HEK293 (cell line): ENCODE data around the gene LPP.

Experiments used
- CTCF ChIA-PET: fragments of 350-600 bp; formaldehyde crosslinking; extraction: SDS; loops from one replicate; lab custom pipeline; 2021; ENCODE audit warnings: antibody characterized with exemption; lab: Yijun Ruan, JAX
- POLR2A ChIA-PET: fragments of 300-600 bp; formaldehyde crosslinking; extraction: SDS; loops from one replicate; lab custom pipeline; 2020; ENCODE audit warnings: antibody characterized with exemption, inconsistent platforms; lab: Yijun Ruan, JAX
- H3K27ac ChIP-seq: fragments of 200-500 bp; sonication (Bioruptor generic); 2 replicates; pipeline ENCODE4 v1.5.1; 2014; ENCODE audit warnings: low read depth, low read length, control low read depth, inconsistent platforms; ENCODE audit errors: extremely low read depth
- H3K36me3 ChIP-seq, 2 experiments: fragments of 200-500 bp in 1 of 2; sonication (Bioruptor generic) in 1 of 2; 1 replicate in 1 of 2; 2 replicates in 1 of 2; pipeline ENCODE4 v1.5.1; 2014 to 2017; ENCODE audit warnings: inconsistent platforms in 2 of 2, low read length in 2 of 2; ENCODE audit not compliant: control insufficient read depth in 2 of 2, insufficient read depth in 1 of 2
- H3K4me1 ChIP-seq: fragments of 200-500 bp; sonication (Bioruptor generic); 2 replicates; pipeline ENCODE4 v1.5.1; 2014; ENCODE audit warnings: mild to moderate bottlenecking, low read length, inconsistent platforms; ENCODE audit not compliant: control insufficient read depth, insufficient read depth
- H3K4me3 ChIP-seq: 2 replicates; pipeline ENCODE4 v1.5.1; 2011; ENCODE audit warnings: low read depth, mild to moderate bottlenecking, control low read depth, low read length, moderate library complexity
- H3K9me3 ChIP-seq: fragments of 200-500 bp; sonication (Bioruptor generic); 2 replicates; pipeline ENCODE4 v1.5.1; 2014; ENCODE audit warnings: low read depth, low read length, inconsistent platforms; ENCODE audit not compliant: control insufficient read depth, insufficient read depth
- ELK4 ChIP-seq: IDR thresholded peaks from 2 replicates; pipeline ENCODE4 v1.6.1; 2011; ENCODE audit warnings: mild to moderate bottlenecking, low read depth, low read length, borderline replicate concordance
- GLIS1 ChIP-seq: fragments of 450-650 bp; formaldehyde crosslinking; IDR thresholded peaks from 2 replicates; pipeline ENCODE4 v1.5.1; 2016; ENCODE audit warnings: missing biosample characterization, missing genetic modification characterization
- KLF16 ChIP-seq: fragments of 450-650 bp; formaldehyde crosslinking; IDR thresholded peaks from 2 replicates; pipeline ENCODE4 v1.5.1; 2017; ENCODE audit warnings: missing biosample characterization, missing genetic modification characterization
- KLF9 ChIP-seq: fragments of 450-650 bp; formaldehyde crosslinking; IDR thresholded peaks from 2 replicates; pipeline ENCODE4 v1.5.1; 2016; ENCODE audit warnings: missing biosample characterization, missing genetic modification characterization, low read depth
- MZF1 ChIP-seq: fragments of 450-650 bp; formaldehyde crosslinking; IDR thresholded peaks from 2 replicates; pipeline ENCODE4 v1.5.1; 2017; ENCODE audit warnings: missing biosample characterization, missing genetic modification characterization, borderline replicate concordance
- PATZ1 ChIP-seq: fragments of 450-650 bp; formaldehyde crosslinking; IDR thresholded peaks from 2 replicates; pipeline ENCODE4 v1.5.1; 2016; ENCODE audit warnings: missing biosample characterization, missing genetic modification characterization
- PRDM4 ChIP-seq: fragments of 450-650 bp; formaldehyde crosslinking; IDR thresholded peaks from 2 replicates; pipeline ENCODE4 v1.5.1; 2017; ENCODE audit warnings: missing biosample characterization, missing genetic modification characterization
- SP3 ChIP-seq: fragments of 450-650 bp; formaldehyde crosslinking; IDR thresholded peaks from 2 replicates; pipeline ENCODE4 v1.5.1; 2016; ENCODE audit warnings: missing biosample characterization, missing genetic modification characterization
- TRIM28 ChIP-seq: IDR thresholded peaks from 2 replicates; pipeline ENCODE4 v1.6.1; 2011; ENCODE audit warnings: low read length, control low read depth, borderline replicate concordance
- ZBTB17 ChIP-seq: fragments of 450-650 bp; formaldehyde crosslinking; IDR thresholded peaks from 2 replicates; pipeline ENCODE4 v1.5.1; 2016; ENCODE audit warnings: missing biosample characterization, missing genetic modification characterization
- ZNF10 ChIP-seq: fragments of 450-650 bp; formaldehyde crosslinking; IDR thresholded peaks from 2 replicates; pipeline ENCODE4 v1.5.1; 2017; ENCODE audit warnings: missing biosample characterization, missing genetic modification characterization
- ZNF132 ChIP-seq: fragments of 450-650 bp; formaldehyde crosslinking; IDR thresholded peaks from 2 replicates; pipeline ENCODE4 v1.5.1; 2017; ENCODE audit warnings: missing biosample characterization, missing genetic modification characterization, borderline replicate concordance
- ZNF140 ChIP-seq: fragments of 450-650 bp; formaldehyde crosslinking; IDR thresholded peaks from 2 replicates; pipeline ENCODE4 v1.5.1; 2016; ENCODE audit warnings: missing biosample characterization, missing genetic modification characterization
- ZNF155 ChIP-seq: fragments of 450-650 bp; formaldehyde crosslinking; IDR thresholded peaks from 2 replicates; pipeline ENCODE4 v1.5.1; 2016; ENCODE audit warnings: missing biosample characterization, missing genetic modification characterization
- ZNF16 ChIP-seq: fragments of 450-650 bp; formaldehyde crosslinking; IDR thresholded peaks from 2 replicates; pipeline ENCODE4 v1.5.1; 2016; ENCODE audit warnings: low read depth, missing biosample characterization, missing genetic modification characterization
- ZNF211 ChIP-seq: fragments of 450-650 bp; formaldehyde crosslinking; IDR thresholded peaks from 2 replicates; pipeline ENCODE4 v1.5.1; 2016; ENCODE audit warnings: low read depth, missing biosample characterization, missing genetic modification characterization
- ZNF239 ChIP-seq: fragments of 450-650 bp; formaldehyde crosslinking; IDR thresholded peaks from 2 replicates; pipeline ENCODE4 v1.5.1; 2016; ENCODE audit warnings: missing biosample characterization, missing genetic modification characterization
- ZNF292 ChIP-seq: fragments of 450-650 bp; formaldehyde crosslinking; IDR thresholded peaks from 2 replicates; pipeline ENCODE4 v1.5.1; 2016; ENCODE audit warnings: low read depth, missing biosample characterization, missing genetic modification characterization, borderline replicate concordance
- ZNF394 ChIP-seq: fragments of 450-650 bp; formaldehyde crosslinking; IDR thresholded peaks from 2 replicates; pipeline ENCODE4 v1.5.1; 2016; ENCODE audit warnings: missing biosample characterization, missing genetic modification characterization, mild to moderate bottlenecking, moderate library complexity, borderline replicate concordance
- ZNF433 ChIP-seq: fragments of 450-650 bp; formaldehyde crosslinking; IDR thresholded peaks from 2 replicates; pipeline ENCODE4 v1.5.1; 2016; ENCODE audit warnings: missing biosample characterization, missing genetic modification characterization, low read depth
- ZNF510 ChIP-seq: fragments of 450-650 bp; formaldehyde crosslinking; IDR thresholded peaks from 2 replicates; pipeline ENCODE4 v1.5.1; 2018; ENCODE audit warnings: mild to moderate bottlenecking, missing genetic modification characterization, missing biosample characterization; ENCODE audit not compliant: insufficient replicate concordance
- ZNF530 ChIP-seq: fragments of 450-650 bp; formaldehyde crosslinking; IDR thresholded peaks from 2 replicates; pipeline ENCODE4 v1.5.1; 2016; ENCODE audit warnings: low read depth, missing biosample characterization, missing genetic modification characterization
- ZNF548 ChIP-seq: fragments of 450-650 bp; formaldehyde crosslinking; IDR thresholded peaks from 2 replicates; pipeline ENCODE4 v1.5.1; 2016; ENCODE audit warnings: missing biosample characterization, missing genetic modification characterization
- ZNF560 ChIP-seq: fragments of 450-650 bp; formaldehyde crosslinking; IDR thresholded peaks from 2 replicates; pipeline ENCODE4 v1.5.1; 2017; ENCODE audit warnings: missing biosample characterization, missing genetic modification characterization, borderline replicate concordance
- ZNF621 ChIP-seq: fragments of 450-650 bp; formaldehyde crosslinking; IDR thresholded peaks from 2 replicates; pipeline ENCODE4 v1.5.1; 2017; ENCODE audit warnings: missing biosample characterization, missing genetic modification characterization
- ZNF664 ChIP-seq: fragments of 450-650 bp; formaldehyde crosslinking; IDR thresholded peaks from 2 replicates; pipeline ENCODE4 v1.5.1; 2016; ENCODE audit warnings: missing biosample characterization, missing genetic modification characterization
- ZNF837 ChIP-seq: fragments of 450-650 bp; formaldehyde crosslinking; IDR thresholded peaks from 2 replicates; pipeline ENCODE4 v1.5.1; 2016; ENCODE audit warnings: missing biosample characterization, missing genetic modification characterization
- TF ChIP-seq, protein P1 (sequence below): fragments of 450-650 bp; formaldehyde crosslinking; IDR thresholded peaks from 2 replicates; pipeline ENCODE4 v1.5.1; 2016; ENCODE audit warnings: missing biosample characterization, missing genetic modification characterization, borderline replicate concordance
- TF ChIP-seq, protein P2 (sequence below): fragments of 450-650 bp; formaldehyde crosslinking; IDR thresholded peaks from 2 replicates; pipeline ENCODE4 v1.5.1; 2016; ENCODE audit warnings: missing biosample characterization, missing genetic modification characterization

LPP gene

DNA sequence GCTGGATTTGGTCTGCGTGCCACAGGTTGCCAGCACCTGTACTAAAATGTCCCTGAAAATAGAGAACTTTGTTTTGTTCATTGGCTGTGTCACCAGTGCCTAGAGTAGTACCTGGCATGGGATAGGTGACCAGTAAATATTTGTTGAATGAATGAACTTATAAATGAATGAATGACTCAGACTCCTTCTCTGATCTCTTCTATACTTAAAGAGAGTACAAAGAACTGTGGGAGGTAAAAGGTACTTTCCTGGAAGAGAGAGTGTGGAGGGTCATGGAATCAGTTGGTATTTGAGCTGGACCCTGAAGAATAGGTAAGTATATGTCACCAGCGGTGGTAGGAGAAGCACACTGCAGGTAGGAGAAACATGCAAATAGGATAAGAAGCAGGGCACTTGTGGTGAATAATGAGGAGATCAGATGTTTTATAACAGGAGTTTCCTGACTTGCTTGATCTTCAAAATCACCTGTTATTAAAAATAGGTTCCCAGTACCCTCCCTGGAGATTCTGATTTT lies 149.4 kb downstream of the LPP start:
- POLR2A ChIA-PET: no interaction called here
- Histone ChIP-seq H3K4me1 (no peaks in the 10 kb centered on the region), H3K27ac (no peak overlapping the region)

DNA sequence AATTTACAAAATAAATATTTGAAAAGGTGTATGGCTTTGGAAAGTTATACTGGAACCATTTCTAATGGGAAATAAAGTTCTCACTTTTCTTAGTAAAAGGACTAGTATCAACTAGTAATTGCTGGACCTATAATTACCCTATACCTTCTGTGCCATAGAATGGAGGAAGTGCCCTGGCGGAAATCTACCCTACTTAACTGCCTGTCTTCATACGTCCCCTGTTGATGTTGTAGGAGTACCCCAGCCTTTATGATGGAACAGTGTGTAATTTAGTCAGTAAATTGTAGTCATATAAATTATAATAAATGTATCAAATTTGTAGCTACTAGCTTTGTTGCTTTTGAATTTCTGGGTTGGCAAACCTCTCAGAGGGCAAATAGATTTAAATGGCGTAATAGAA lies 149.9 kb downstream of the LPP start:
- CTCF ChIA-PET: no interaction called here
- no peak overlapping the region for H3K27ac ChIP-seq
- H3K9me3 ChIP-seq: no peaks in the 10 kb centered on the region
- H3K4me1 ChIP-seq: no peaks in the 10 kb centered on the region
- H3K36me3 ChIP-seq: no peaks in the 10 kb centered on the region
- TF ChIP-seq ZNF664 (tag by site-specific recombination) (no peak), MZF1 (tag by site-specific recombination) (no peak), ZNF560 (tag by site-specific recombination) (no peak), PATZ1 (no peak), ZNF155 (tag by site-specific recombination) (no peak), ZNF433 (no peak), ZNF10 (tag by site-specific recombination) (no peak), ZNF837 (tag by site-specific recombination) (no peak), ZNF211 (no peak), ZNF530 (tag by site-specific recombination) (no peak), ZNF16 (tag by site-specific recombination) (no peak), GLIS1 (tag by site-specific recombination) (no peak), ZNF510 (tag by site-specific recombination) (no peak), KLF9 (tag by site-specific recombination) (no peak), ZNF548 (tag by site-specific recombination) (no peak)
- TF ChIP-seq, protein P1, sequence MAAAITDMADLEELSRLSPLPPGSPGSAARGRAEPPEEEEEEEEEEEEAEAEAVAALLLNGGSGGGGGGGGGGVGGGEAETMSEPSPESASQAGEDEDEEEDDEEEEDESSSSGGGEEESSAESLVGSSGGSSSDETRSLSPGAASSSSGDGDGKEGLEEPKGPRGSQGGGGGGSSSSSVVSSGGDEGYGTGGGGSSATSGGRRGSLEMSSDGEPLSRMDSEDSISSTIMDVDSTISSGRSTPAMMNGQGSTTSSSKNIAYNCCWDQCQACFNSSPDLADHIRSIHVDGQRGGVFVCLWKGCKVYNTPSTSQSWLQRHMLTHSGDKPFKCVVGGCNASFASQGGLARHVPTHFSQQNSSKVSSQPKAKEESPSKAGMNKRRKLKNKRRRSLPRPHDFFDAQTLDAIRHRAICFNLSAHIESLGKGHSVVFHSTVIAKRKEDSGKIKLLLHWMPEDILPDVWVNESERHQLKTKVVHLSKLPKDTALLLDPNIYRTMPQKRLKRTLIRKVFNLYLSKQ: no peak
- POLR2A ChIA-PET: no interaction called here
- no peak overlapping the region for H3K4me3 ChIP-seq

More for the DNA sequence above, 149.4 kb downstream of the LPP start:
- no peaks in the 10 kb centered on the region for H3K36me3 ChIP-seq
- H3K4me3 ChIP-seq: no peak overlapping the region
- no peak for TF ChIP-seq ELK4
- TF ChIP-seq ZNF239 (tag by site-specific recombination): no peak
- TF ChIP-seq TRIM28: no peak
- no peak for TF ChIP-seq GLIS1 (tag by site-specific recombination)
- no peak for TF ChIP-seq PRDM4 (tag by site-specific recombination)
- no peak for TF ChIP-seq SP3 (tag by site-specific recombination)
- TF ChIP-seq ZNF132 (tag by site-specific recombination): no peak
- TF ChIP-seq ZBTB17 (tag by site-specific recombination): no peak
- TF ChIP-seq KLF16 (tag by site-specific recombination): no peak
- TF ChIP-seq ZNF292 (tag by site-specific recombination): no peak
- TF ChIP-seq, protein P2, sequence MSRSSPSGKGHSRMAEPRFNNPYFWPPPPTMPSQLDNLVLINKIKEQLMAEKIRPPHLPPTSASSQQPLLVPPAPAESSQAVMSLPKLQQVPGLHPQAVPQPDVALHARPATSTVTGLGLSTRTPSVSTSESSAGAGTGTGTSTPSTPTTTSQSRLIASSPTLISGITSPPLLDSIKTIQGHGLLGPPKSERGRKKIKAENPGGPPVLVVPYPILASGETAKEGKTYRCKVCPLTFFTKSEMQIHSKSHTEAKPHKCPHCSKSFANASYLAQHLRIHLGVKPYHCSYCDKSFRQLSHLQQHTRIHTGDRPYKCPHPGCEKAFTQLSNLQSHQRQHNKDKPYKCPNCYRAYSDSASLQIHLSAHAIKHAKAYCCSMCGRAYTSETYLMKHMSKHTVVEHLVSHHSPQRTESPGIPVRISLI: no peak
- no peak for TF ChIP-seq ZNF394
- no peak for TF ChIP-seq ZNF621
- TF ChIP-seq ZNF140 (tag by site-specific recombination): no peak
- CTCF ChIA-PET: no interaction called here
- H3K9me3 ChIP-seq: no peaks in the 10 kb centered on the region
